ENCODE data around the gene MCM10. TPM values are rescaled to one million over a fixed set of nuclear protein-coding genes. Genes with fewer than 3 reads are reported as not detected.

The MCM10 gene
- total and polyA plus RNA-seq, 2 of the 4 experiments (the other 2 are of a cell fraction), result 5.4 to 11.8 TPM

DNA sequence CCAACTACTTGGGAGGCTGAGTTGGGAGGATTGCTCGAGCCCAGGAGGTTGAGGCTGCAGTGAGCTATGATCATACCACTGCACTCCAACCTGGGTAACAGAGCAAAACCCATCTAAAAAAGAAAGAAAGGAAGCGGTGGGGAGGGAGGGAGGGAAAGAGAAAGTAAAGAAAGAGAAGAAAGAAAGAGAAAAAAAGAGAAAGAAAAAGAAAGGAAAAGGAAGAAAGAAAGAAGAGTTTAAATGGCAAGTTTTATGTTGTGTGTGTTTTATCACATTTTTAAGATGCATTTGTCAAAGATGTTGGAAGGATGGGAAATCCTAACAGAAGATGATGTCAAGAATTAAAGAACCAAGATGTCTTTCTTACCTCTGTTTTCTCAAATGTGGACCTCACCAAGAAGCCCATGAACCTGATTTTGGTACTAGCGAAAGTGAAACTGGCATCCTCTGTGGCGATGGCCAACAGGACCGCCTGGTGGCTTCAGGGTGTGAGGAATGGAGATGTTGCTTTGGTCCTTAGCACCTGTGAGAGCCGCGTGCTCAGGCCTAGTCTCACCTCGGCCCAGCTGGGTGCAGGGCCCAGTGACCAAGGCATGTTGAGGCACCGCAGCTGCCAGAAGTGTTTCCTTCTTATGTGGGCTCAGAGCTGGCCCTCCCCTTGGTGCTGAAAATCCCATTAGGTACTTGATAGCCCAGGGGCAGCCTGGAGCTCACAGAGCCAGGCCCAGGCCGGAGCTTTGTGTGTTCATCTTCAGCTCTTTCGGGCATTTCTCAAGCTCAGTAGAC lies 63.0 kb downstream of the MCM10 start:
- no peaks in the 10 kb centered on the region for H4K20me1 ChIP-seq (ENCODE audit: insufficient read depth, low read length)
- in situ Hi-C loops (cut with MboI; ENCODE audit: low sequenced_read_pairs) (no loop called here), intact Hi-C loops (cut with micrococcal nuclease) (no loop called here), dilution Hi-C loops (cut with HindIII; ENCODE audit: low sequenced_read_pairs, unreplicated experiment) (no loop called here)
- no peak overlapping the region for H4K8ac ChIP-seq (ENCODE audit: low read depth in 2 of 2, low read length in 2 of 2)
- no TSS peak for BruUV-seq (replicated peaks)
- no peaks in the 10 kb centered on the region for H3K36me3 ChIP-seq (ENCODE audit: control insufficient read depth, insufficient read depth, low read length)
- no peak overlapping the region for H3K56ac ChIP-seq (ENCODE audit: extremely low read depth, insufficient read depth, low read length)
- H3K23ac ChIP-seq (ENCODE audit: low read depth, low read length), result no peak overlapping the region
- no peak overlapping the region for H2BK15ac ChIP-seq (ENCODE audit: low read depth, low read length)
- H3K4ac ChIP-seq (ENCODE audit: low read depth, low read length), result no peak overlapping the region
- H3K9me1 ChIP-seq (ENCODE audit: insufficient read depth, low read length), result no peaks in the 10 kb centered on the region
- H3K9ac ChIP-seq (ENCODE audit: low read depth, low read length), result no peak overlapping the region
- no peak overlapping the region for H3K27ac ChIP-seq (ENCODE audit: insufficient read depth, low read length)
- H4K91ac ChIP-seq (ENCODE audit: insufficient read depth, low read depth, low read length), result no peak overlapping the region
- H3K27me3 ChIP-seq (ENCODE audit: control insufficient read depth, insufficient read depth, low read length), result no peaks in the 10 kb centered on the region; the same call in 1 of the 2 replicates
- DNase-seq (no peak), ATAC-seq (ENCODE audit: low read depth) (no peak)
- ChIA-PET CTCF (interaction anchor here (0.9 kb wide), 1 partner anchor 103 kb away, joined by 3 read pairs; no protein-coding TSS in a partner anchor), POLR2A (ENCODE audit: unreplicated experiment) (no interaction called here)
- no peak overlapping the region for H3K14ac ChIP-seq (replicated peaks; ENCODE audit: low read depth, low read length)
- no peak overlapping the region for H2AK9ac ChIP-seq (replicated peaks; ENCODE audit: low read depth, low read length, poor library complexity)
- WGBS, 2 experiments (ENCODE audit: extremely low coverage in 2 of 2, insufficient read length in 1 of 2), result no CpG with 5 or more reads among the region's 11 CpGs
- TF ChIP-seq, protein P1, sequence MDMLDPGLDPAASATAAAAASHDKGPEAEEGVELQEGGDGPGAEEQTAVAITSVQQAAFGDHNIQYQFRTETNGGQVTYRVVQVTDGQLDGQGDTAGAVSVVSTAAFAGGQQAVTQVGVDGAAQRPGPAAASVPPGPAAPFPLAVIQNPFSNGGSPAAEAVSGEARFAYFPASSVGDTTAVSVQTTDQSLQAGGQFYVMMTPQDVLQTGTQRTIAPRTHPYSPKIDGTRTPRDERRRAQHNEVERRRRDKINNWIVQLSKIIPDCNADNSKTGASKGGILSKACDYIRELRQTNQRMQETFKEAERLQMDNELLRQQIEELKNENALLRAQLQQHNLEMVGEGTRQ (IDR thresholded peaks at IDR 0.05; ENCODE audit: low read depth, low read length), result no peak
- TF ChIP-seq SMC3 (IDR thresholded peaks at IDR 0.05; ENCODE audit: low read depth, low read length) (no peak), RAD21 (IDR thresholded peaks at IDR 0.05; ENCODE audit: low read length) (no peak), MXI1 (IDR thresholded peaks at IDR 0.05; ENCODE audit: borderline replicate concordance, low read depth, low read length) (no peak), FOS (IDR thresholded peaks at IDR 0.05; ENCODE audit: low read depth, low read length) (no peak), MAZ (IDR thresholded peaks at IDR 0.05; ENCODE audit: borderline replicate concordance, low read depth, low read length) (no peak), POLR2A (IDR thresholded peaks at IDR 0.05; ENCODE audit: low read depth, low read length) (no peak), RFX5 (IDR thresholded peaks at IDR 0.05; ENCODE audit: low read depth, low read length) (no peak), CHD1 (IDR thresholded peaks at IDR 0.05; ENCODE audit: low read depth, low read length) (no peak), RCOR1 (IDR thresholded peaks at IDR 0.05; ENCODE audit: insufficient replicate concordance, low read length) (no peak), CEBPB (IDR thresholded peaks at IDR 0.05; ENCODE audit: low read depth, low read length) (no peak), BHLHE40 (IDR thresholded peaks at IDR 0.05; ENCODE audit: low read depth, low read length) (no peak)
- TF ChIP-seq, protein P2, sequence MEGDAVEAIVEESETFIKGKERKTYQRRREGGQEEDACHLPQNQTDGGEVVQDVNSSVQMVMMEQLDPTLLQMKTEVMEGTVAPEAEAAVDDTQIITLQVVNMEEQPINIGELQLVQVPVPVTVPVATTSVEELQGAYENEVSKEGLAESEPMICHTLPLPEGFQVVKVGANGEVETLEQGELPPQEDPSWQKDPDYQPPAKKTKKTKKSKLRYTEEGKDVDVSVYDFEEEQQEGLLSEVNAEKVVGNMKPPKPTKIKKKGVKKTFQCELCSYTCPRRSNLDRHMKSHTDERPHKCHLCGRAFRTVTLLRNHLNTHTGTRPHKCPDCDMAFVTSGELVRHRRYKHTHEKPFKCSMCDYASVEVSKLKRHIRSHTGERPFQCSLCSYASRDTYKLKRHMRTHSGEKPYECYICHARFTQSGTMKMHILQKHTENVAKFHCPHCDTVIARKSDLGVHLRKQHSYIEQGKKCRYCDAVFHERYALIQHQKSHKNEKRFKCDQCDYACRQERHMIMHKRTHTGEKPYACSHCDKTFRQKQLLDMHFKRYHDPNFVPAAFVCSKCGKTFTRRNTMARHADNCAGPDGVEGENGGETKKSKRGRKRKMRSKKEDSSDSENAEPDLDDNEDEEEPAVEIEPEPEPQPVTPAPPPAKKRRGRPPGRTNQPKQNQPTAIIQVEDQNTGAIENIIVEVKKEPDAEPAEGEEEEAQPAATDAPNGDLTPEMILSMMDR (conservative IDR thresholded peaks at IDR 0.05; ENCODE audit: low read depth, low read length), result no peak
- TF ChIP-seq, protein P3, sequence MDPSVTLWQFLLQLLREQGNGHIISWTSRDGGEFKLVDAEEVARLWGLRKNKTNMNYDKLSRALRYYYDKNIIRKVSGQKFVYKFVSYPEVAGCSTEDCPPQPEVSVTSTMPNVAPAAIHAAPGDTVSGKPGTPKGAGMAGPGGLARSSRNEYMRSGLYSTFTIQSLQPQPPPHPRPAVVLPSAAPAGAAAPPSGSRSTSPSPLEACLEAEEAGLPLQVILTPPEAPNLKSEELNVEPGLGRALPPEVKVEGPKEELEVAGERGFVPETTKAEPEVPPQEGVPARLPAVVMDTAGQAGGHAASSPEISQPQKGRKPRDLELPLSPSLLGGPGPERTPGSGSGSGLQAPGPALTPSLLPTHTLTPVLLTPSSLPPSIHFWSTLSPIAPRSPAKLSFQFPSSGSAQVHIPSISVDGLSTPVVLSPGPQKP (IDR thresholded peaks at IDR 0.05; ENCODE audit: borderline replicate concordance, low read depth, low read length), result no peak
- no peak overlapping the region for H2BK120ac ChIP-seq (ENCODE audit: low read depth, low read length)
- H3K4me1 ChIP-seq (ENCODE audit: control insufficient read depth, insufficient read depth, low read length), result no peaks in the 10 kb centered on the region
- H3K79me1 ChIP-seq (ENCODE audit: low read depth in 1 of 2, low read length in 2 of 2), result no peaks in the 10 kb centered on the region
- no peak overlapping the region for H3K18ac ChIP-seq (ENCODE audit: low read depth, low read length)
- no peak overlapping the region for H2BK5ac ChIP-seq (ENCODE audit: low read depth, low read length, poor library complexity, severe bottlenecking)
- H3K4me3 ChIP-seq (ENCODE audit: insufficient read depth, low read depth, low read length), result no peak overlapping the region
- H4K5ac ChIP-seq (ENCODE audit: low read depth, low read length), result no peak overlapping the region
- no peak overlapping the region for H2AK5ac ChIP-seq (ENCODE audit: low read depth, low read length)
- no peaks in the 10 kb centered on the region for H3K9me3 ChIP-seq (ENCODE audit: control insufficient read depth, insufficient read depth, low read length)
- no peak overlapping the region for H3K4me2 ChIP-seq (ENCODE audit: low read depth, low read length)
- H2BK20ac ChIP-seq (ENCODE audit: low read depth, low read length), result no peak overlapping the region
- H2AFZ ChIP-seq (replicated peaks; ENCODE audit: low read length, poor library complexity), result no peak overlapping the region

All from IMR-90 (cell line).